ENCODE results near the gene KRT83.

GRCh38 chr12:52361553-52361952 is 40.4 kb upstream of the KRT83 start:
- TF ChIP-seq, protein P1, sequence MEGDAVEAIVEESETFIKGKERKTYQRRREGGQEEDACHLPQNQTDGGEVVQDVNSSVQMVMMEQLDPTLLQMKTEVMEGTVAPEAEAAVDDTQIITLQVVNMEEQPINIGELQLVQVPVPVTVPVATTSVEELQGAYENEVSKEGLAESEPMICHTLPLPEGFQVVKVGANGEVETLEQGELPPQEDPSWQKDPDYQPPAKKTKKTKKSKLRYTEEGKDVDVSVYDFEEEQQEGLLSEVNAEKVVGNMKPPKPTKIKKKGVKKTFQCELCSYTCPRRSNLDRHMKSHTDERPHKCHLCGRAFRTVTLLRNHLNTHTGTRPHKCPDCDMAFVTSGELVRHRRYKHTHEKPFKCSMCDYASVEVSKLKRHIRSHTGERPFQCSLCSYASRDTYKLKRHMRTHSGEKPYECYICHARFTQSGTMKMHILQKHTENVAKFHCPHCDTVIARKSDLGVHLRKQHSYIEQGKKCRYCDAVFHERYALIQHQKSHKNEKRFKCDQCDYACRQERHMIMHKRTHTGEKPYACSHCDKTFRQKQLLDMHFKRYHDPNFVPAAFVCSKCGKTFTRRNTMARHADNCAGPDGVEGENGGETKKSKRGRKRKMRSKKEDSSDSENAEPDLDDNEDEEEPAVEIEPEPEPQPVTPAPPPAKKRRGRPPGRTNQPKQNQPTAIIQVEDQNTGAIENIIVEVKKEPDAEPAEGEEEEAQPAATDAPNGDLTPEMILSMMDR (conservative IDR thresholded peaks at IDR 0.05 in 1 of 2, IDR thresholded peaks at IDR 0.05 in 1 of 2; ENCODE audit: low read depth in 1 of 2, low read length in 2 of 2) = no peak
- no peak for TF ChIP-seq EZH2 (IDR thresholded peaks at IDR 0.05; ENCODE audit: low read length, missing control alignments)

All from fibroblast of lung (primary cell).